Measurements from ENCODE around the gene FTO.
"Not testable (repeated sequence)": the region's sequence is repeated elsewhere in the genome, so short reads cannot be mapped to it uniquely, and the experiment has no call there.

Gene FTO

GRCh38 chr16:53890877-53891276 is 186.9 kb downstream of the FTO start:
- not testable (repeated sequence) for H3K27ac ChIP-seq; DNase-seq (ENCODE audit: low read depth, low spot score)

- DNase-seq (ENCODE audit: low read depth, low spot score) = no peak
- H3K27ac ChIP-seq = no peak overlapping the region
Observed at GRCh38 chr16:53891409-53892139, 187.6 kb downstream of the FTO start.

DNA sequence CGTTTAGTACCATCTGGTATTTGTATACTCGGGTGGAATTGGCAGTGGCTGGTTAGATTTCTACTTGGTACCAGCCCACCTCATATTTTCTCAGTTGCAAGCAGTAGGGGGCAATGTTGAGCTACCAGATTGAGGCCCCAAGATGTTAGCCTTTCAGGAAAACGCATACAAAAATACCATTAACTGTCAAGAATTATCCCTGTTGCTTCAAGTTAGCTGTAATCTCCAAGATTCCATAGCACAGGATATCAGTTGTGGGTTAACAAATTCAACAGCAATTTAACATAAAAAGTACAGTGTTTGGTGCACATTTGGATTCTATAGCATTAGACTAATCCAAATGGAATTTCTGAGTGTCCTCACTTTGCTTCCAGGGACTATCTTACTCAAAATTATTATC is 188.2 kb downstream of the FTO start:
- DNase-seq (ENCODE audit: low read depth, low spot score) = no peak

DNA sequence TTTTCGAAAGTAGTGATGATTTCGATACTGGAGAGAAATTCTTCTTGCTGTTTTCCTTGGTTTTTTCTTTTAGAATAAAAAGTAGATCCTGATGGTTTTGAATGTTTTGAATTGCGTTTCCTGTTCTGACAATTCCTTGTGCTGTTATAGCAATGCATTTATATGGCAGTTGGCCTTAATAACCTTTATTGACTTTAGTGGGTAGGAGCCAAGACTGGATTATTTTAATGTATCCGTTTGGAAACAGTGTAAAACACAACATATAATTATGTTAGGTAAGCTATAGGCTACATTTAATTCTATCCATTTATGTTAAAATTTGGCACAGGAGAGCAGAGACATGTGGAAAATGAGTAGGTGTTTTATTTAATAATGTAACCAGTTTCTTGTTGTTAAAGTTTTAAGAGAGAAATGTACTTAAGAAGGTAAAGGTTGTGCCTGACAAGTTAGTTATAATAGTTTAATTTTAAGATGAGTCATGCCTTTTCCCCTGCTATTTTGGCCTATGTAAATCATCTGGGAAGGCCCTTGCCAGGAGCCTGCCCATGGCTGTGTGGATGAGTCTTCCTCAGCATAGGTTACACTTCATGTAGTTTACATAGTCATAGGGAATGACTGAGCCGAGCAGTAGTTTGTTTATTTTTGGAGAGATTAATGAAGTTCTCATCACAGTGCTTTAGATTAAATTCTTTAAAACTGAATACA is 189.9 kb downstream of the FTO start:
- peak overlapping the region; percentile 54 for H3K27ac ChIP-seq
- no peak for DNase-seq (ENCODE audit: low read depth, low spot score)

More for the DNA sequence above, 188.2 kb downstream of the FTO start:
- H3K27ac ChIP-seq = peak overlapping the region; percentile 54

DNA sequence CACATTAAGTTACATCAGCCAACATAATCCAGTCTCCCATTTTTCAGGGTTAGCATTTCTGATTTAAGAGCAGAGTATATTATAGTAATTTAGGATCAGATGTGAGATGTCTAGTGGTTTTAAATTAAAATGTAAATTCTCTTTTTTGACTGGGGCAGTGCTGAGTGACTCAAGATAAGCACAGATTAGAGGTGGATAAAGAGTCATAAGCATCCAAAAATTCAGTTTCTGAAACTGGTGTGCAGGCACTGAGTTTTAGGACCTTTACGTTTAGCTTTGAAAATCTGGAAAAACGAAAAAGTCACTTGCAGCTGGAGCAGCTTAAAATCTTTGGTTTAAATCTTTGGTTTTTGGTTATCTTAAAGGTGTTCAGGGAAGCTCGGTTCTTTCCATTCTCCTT is 190.7 kb downstream of the FTO start:
- DNase-seq (ENCODE audit: low read depth, low spot score) = no peak
- H3K27ac ChIP-seq = no peak overlapping the region

DNA sequence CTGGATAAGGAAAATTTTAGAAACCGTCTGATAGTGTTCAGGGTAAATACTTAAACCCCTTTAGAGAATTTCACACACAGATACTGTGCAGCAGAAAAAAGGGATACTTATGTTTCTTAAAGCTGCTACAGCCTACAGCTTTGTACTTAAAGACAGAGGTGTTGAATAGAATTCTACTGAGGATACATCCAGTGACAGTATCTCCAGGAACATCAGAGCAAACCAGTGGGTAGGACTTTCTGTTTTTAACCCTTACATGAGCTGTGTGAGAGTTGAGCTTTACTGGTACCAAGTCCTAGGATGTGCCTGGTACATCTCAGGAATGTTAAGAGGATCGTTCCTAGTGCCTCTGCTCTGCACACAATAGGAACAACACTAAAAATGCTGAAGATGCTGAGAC is 191.5 kb downstream of the FTO start:
- no peak for DNase-seq (ENCODE audit: low read depth, low spot score)
- H3K27ac ChIP-seq = no peak overlapping the region

DNA sequence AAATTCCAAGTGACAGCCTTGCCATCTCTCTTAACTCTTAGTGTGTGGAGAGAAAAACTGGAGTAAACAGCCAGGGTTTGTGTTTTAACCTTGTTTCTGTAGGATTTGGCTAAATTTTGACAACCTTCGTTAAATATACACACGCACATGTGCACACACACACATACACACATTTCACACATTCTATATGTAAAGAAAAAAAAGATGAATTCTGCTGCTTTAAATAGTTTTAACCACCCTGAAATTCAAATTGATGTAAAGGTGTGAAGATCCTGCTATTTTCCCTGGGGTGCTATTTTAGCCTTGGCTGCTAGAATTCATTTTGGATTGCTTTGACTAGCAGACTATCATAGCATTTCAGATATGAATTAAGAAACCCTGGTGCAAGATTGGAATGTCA is 191.9 kb downstream of the FTO start:
- H3K27ac ChIP-seq = no peak overlapping the region
- no peak for DNase-seq (ENCODE audit: low read depth, low spot score)

GRCh38 chr16:53896722-53897121 is 192.8 kb downstream of the FTO start:
- H3K27ac ChIP-seq = no peak overlapping the region
- DNase-seq (ENCODE audit: low read depth, low spot score) = no peak

GRCh38 chr16:53898993-53899392 is 195.0 kb downstream of the FTO start:
- H3K27ac ChIP-seq = no peak overlapping the region
- no peak for DNase-seq (ENCODE audit: low read depth, low spot score)

DNA sequence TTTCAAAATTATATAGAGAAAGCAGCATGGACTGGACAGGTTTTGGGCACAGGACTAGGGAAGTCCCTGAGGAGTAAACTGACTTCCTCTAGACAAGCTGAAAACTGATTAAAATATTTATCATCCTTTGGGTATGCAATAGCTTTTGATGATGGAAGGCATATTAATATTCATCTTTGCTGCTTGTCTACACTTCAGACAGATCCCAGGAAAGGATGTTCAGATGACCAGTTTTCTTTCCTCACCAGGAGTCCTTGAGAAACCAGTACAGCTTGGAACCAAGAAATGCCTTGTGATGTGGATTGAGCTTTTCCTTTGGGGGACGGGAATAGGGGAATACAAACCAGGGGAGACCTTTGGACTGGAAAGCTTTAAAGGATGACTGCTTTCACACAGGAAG is 195.5 kb downstream of the FTO start:
- DNase-seq (ENCODE audit: low read depth, low spot score) = no peak
- H3K27ac ChIP-seq = no peak overlapping the region

DNA sequence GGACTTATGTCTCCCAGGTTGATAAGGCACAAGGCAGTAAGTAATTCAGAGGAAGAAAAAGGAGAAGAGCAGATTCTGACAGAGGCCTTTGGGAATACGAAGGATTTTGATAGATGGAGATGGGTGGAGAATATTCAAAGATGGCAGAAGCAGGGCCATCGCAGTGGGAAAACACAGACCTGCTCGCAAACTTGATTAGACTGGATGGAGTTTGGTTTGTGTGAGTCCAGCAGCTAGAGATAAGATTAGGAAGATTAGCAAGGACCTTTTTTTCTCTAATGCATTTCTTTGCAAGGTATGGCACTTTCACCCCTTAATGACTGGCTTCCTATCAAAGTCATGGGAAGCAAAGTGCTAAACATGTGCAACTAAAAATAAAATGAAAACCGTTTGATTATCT is 196.7 kb downstream of the FTO start:
- no peak overlapping the region for H3K27ac ChIP-seq
- no peak for DNase-seq (ENCODE audit: low read depth, low spot score)

DNA sequence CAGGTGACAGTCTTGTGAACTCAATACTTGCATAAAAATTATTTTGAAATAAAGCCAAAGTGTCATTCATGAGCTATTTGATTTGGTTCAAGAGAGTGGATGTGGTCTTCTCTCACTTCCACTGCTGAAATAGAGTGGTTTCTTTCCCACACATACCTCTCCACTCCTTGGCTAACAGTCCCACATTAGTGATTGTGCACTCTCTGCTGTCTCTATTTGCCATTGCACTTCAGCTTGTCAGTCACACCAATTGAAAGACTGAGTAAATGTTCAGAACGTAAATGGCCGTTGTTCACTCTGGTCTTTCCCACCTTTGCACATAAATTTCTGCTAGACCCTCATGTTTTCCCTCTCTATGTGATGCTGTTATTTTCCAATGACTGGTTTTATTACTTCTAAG is 197.5 kb downstream of the FTO start:
- no peak overlapping the region for H3K27ac ChIP-seq
- DNase-seq (ENCODE audit: low read depth, low spot score) = no peak

- H3K27ac ChIP-seq = no peak overlapping the region
- no peak for DNase-seq (ENCODE audit: low read depth, low spot score)
Observed at GRCh38 chr16:53904533-53904932, 200.6 kb downstream of the FTO start.

- H3K27ac ChIP-seq = no peak overlapping the region
- DNase-seq (ENCODE audit: low read depth, low spot score) = no peak
Observed at GRCh38 chr16:53905028-53905427, 201.1 kb downstream of the FTO start.

DNA sequence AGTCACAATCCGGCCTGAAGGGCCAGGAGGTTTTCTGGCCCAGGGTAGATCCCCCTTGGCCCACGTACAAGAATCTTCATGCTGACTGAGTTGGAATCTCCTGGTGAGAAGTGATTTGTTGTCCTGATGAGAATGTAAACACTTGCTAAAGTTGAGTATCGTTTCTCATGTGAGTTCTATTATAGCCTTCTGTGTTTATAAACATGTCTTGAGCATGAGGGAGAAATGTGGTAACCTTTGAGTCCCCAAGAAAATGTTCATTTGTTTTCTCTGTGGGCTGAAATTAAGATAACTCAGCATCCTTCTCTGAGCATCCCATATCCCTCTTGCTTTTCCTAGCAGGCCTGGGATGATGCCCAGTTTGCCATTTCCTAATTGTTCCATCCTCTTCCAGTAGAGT is 204.8 kb downstream of the FTO start:
- H3K27ac ChIP-seq = no peak overlapping the region
- no peak for DNase-seq (ENCODE audit: low read depth, low spot score)

DNA sequence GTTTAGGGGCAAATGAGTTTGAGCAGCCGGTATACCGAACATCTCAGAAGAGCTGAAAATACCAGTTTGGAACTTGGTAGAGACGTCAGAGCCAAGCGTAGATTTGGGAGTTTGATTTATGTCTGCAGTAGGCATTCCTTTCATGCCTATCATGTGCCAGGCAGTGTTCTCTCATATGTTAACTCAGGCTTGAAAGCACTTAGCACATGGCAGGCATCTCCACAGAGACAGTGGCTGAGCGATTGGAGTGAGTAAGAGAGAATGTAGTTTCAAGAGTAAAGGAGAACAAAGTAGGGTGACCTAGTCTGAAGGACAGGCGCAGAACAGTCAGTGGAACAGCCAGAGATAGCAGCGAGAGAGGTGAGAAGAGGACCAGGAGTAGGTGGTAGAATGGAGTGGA is 207.0 kb downstream of the FTO start:
- H3K27ac ChIP-seq = no peak overlapping the region
- DNase-seq (ENCODE audit: low read depth, low spot score) = no peak

- no peak overlapping the region for H3K27ac ChIP-seq
- no peak for DNase-seq (ENCODE audit: low read depth, low spot score)
Observed at GRCh38 chr16:53911513-53911912, 207.6 kb downstream of the FTO start.

- DNase-seq (ENCODE audit: low read depth, low spot score) = no peak
- no peak overlapping the region for H3K27ac ChIP-seq
Observed at GRCh38 chr16:53912155-53912554, 208.2 kb downstream of the FTO start.

DNA sequence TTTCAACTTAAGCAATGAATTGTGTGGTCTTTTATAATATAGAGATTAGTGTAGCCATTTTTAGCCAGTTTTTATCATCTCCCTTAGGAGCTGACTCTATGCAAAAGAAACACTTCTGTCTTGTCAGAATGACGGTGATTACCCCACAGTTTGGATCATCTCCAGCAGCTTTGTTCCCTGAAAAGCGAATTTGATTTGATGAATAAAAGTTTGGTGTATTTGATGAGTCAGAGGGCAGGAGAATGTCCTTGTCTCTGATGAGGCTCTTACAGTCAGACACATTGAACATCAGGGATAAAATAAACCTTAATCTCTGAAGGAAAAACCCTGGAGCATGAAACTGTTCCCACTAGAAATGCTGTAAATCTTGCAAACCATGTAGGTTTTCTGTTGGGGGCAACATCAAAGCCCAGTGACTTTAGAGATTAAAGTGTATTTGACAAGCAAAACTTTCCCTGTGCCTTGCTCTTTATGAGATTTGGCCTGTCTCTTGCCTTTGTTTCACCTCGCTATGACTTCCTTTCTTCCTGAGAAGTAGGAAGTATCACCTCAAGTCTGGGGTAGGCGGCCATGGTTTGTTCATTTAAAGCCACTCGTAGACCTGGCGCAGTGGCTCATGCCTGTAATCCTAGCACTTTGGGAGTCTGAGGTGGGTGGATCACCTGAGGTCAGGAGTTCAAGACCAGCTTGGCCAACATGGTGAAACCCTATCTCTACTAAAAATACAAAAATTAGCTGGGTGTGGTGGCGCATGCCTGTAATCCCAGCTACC is 209.3 kb downstream of the FTO start:
- H3K27ac ChIP-seq = no peak overlapping the region
- no peak for DNase-seq (ENCODE audit: low read depth, low spot score)

DNA sequence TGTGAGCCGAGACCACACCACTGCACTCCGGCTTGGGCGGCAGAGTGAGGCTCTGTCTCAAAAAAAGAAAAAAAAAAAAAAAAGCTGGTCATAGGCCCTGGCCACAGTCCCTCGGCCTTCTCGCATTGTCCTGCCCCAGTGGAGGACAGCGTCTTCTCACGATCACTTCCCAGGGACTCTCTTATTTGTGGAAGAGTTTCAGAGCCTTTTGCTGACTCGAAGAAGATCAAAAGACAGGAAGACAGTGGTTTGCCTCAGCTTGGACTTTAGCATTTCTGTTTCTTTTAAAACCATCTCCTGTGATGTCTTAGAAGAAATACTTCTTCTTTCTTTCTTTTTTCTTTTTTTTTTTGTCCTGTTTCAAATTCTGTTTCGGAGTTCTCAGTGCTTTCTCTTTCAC is 210.0 kb downstream of the FTO start:
- H3K27ac ChIP-seq = no peak overlapping the region
- DNase-seq (ENCODE audit: low read depth, low spot score) = no peak

DNA sequence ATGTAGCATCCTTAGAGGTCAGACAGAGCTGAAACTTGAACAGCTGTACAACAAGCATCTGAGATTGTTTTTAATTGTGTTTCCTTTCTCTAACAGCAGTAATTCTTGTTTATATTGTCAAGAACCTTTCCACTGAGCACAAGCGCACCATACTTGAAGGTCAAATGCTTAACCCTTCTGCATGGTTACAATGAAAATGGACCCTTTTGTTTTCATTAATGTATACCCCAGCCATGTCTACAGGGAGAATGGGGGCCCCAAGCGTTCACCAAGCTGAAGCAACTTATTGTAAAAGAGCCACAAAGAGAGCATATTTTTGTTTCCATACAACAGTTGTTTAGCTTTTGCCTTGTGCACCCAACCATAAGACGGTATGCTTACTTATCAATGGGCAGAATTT is 210.8 kb downstream of the FTO start:
- H3K27ac ChIP-seq = no peak overlapping the region
- no peak for DNase-seq (ENCODE audit: low read depth, low spot score)

All from epithelial cell of prostate (primary cell).